Spleen (tissue), 7 donors: ENCODE results near the gene NAALADL2.

ENCODE experiments used
- CTCF ChIP-seq, 11 experiments: fragments of 200-600 bp in 7 of 11; fragments of 450-650 bp in 4 of 11; sonication (generic) in 4 of 11; IDR thresholded peaks in 8 of 11; conservative IDR thresholded peaks in 3 of 11; 1 replicate in 7 of 11; 2 replicates in 4 of 11; pipeline versions ENCODE4 v1.4.0 to v1.8.0; 2016 to 2021; ENCODE audit warnings: antibody characterized with exemption in 11 of 11, inconsistent platforms in 4 of 11, mild to moderate bottlenecking in 1 of 11
- POLR2A ChIP-seq, 3 donors: fragments of 450-650 bp; IDR thresholded peaks; one replicate each; pipeline ENCODE4 v1.5.1; 2017; ENCODE audit warnings: antibody characterized with exemption in 3 of 3, mild to moderate bottlenecking in 1 of 3
- donor health status: DM: no; HTN: no; CAD: no; lungs with moderate emphysema.
- donor health status: DM: no; HTN: no; CAD: no.
- donor health status: DM: no; HTN: no; CAD: no.

- TF ChIP-seq CTCF (IDR thresholded peaks at IDR 0.05 in 8 of 11, conservative IDR thresholded peaks at IDR 0.05 in 3 of 11): no peak
- TF ChIP-seq POLR2A (IDR thresholded peaks at IDR 0.05): no peak
Measured at GRCh38 chr3:175612487-175613196, 753.5 kb downstream of the NAALADL2 start.
